Amygdala (tissue), 56 donors: ENCODE measurements around the gene KCNA2.

ENCODE experiments used
- DNase-seq, 56 donors: peaks; one replicate each; lab custom pipeline; 2025; lab: John Stamatoyannopoulos, UW

The KCNA2 gene

GRCh38 chr1:110576441-110576840, 29.7 kb downstream of the KCNA2 start:
- DNase-seq = no peak

- DNase-seq = no peak
These were observed 32.8 kb downstream of the KCNA2 start for GRCh38 chr1:110573314-110573713.

GRCh38 chr1:110572751-110573150, 33.4 kb downstream of the KCNA2 start:
- no peak for DNase-seq

- no peak for DNase-seq
These were observed 35.3 kb downstream of the KCNA2 start for GRCh38 chr1:110570901-110571300.

- DNase-seq = no peak
These were observed 35.9 kb downstream of the KCNA2 start for GRCh38 chr1:110570307-110570706.

- DNase-seq = no peak
These were observed 39.3 kb downstream of the KCNA2 start for GRCh38 chr1:110566836-110567235.

GRCh38 chr1:110565565-110565964, 40.6 kb downstream of the KCNA2 start:
- peak in 55 of 56 donors; percentile 19 to 95 (median 81) for DNase-seq

- DNase-seq = no peak
These were observed 43.1 kb downstream of the KCNA2 start for GRCh38 chr1:110563089-110563488.

- DNase-seq = no peak
These were observed 44.6 kb downstream of the KCNA2 start for GRCh38 chr1:110561596-110561995.

- no peak for DNase-seq
These were observed 47.0 kb downstream of the KCNA2 start for GRCh38 chr1:110559157-110559556.

GRCh38 chr1:110557481-110557880, 48.7 kb downstream of the KCNA2 start:
- DNase-seq = no peak

- peak in 52 of 56 donors; percentile 40 to 96 (median 89) for DNase-seq
These were observed 49.7 kb downstream of the KCNA2 start for GRCh38 chr1:110556471-110556807.

GRCh38 chr1:110555807-110556470, 50.2 kb downstream of the KCNA2 start:
- peak in 54 of 56 donors; percentile 53 to 96 (median 88) for DNase-seq

- peak in 53 of 56 donors; percentile 9 to 81 (median 64) for DNase-seq
These were observed 51.0 kb downstream of the KCNA2 start for GRCh38 chr1:110554871-110555801.

- DNase-seq = no peak
These were observed 54.8 kb downstream of the KCNA2 start for GRCh38 chr1:110551278-110551809.

- no peak for DNase-seq
These were observed 56.3 kb downstream of the KCNA2 start for GRCh38 chr1:110549831-110550230.

- DNase-seq = peak in 1 of 56 donors; percentile 4
These were observed 57.8 kb downstream of the KCNA2 start for GRCh38 chr1:110548381-110548780.

- DNase-seq = no peak
These were observed 59.1 kb downstream of the KCNA2 start for GRCh38 chr1:110547017-110547416.

GRCh38 chr1:110545492-110545891, 60.7 kb downstream of the KCNA2 start:
- no peak for DNase-seq

- DNase-seq = no peak
These were observed 61.4 kb downstream of the KCNA2 start for GRCh38 chr1:110544753-110545152.
